SK-N-MC (cell line): ENCODE measurements around the gene FMN2.

ENCODE experiments used
- EZH2 ChIP-seq: fragments of 200-600 bp; sonication (generic); IDR thresholded peaks from one replicate; pipeline ENCODE4 v1.6.1; 2017; ENCODE audit warnings: antibody characterized with exemption
- FOXP2 ChIP-seq: optimal IDR thresholded peaks from 2 replicates; pipeline ENCODE3; 2011; ENCODE audit warnings: mild to moderate bottlenecking, moderate library complexity; ENCODE audit not compliant: insufficient read depth; ENCODE audit errors: extremely low read length, control extremely low read depth
- POLR2AphosphoS5 ChIP-seq: IDR thresholded peaks from 2 replicates; pipeline ENCODE4 v1.6.1; 2012; ENCODE audit warnings: mild to moderate bottlenecking, low read depth, low read length, borderline replicate concordance

- no peak for TF ChIP-seq POLR2AphosphoS5
- no peak for TF ChIP-seq EZH2
- TF ChIP-seq FOXP2: no peak
Measured at GRCh38 chr1:240401731-240402130, 310.0 kb downstream of the FMN2 start.
